HepG2 (cell line): ENCODE measurements around the gene EWSR1. TPM values are rescaled to one million over a fixed set of nuclear protein-coding genes. Genes with fewer than 3 reads are reported as not detected.

Experiments
- ATAC-seq: fragments of 200-7000 bp; cut with Tn5 transposase; 3 replicates; pipeline ENCODE4 v1.9.1; 2020; ENCODE audit warnings: mild to moderate bottlenecking, moderate library complexity
- BruUV-seq: library from RNA; stranded (reverse); fragments of 400-500 nt; replicated peaks from 2 replicates; lab custom pipeline; 2021; lab: Mats Ljungman, UMichigan
- CTCF ChIA-PET: fragments of 300-600 bp; formaldehyde crosslinking; extraction: SDS; loops from one replicate; lab custom pipeline; 2021; ENCODE audit warnings: low total read pairs, inconsistent platforms, low intra/inter-chr PET ratio; lab: Yijun Ruan, JAX
- POLR2A ChIA-PET: fragments of 350-600 bp; sonication (Branson Sonifier 250); formaldehyde crosslinking; loops from one replicate; lab custom pipeline; 2020; ENCODE audit warnings: antibody characterized with exemption, inconsistent platforms; lab: Yijun Ruan, JAX
- DNase-seq: peaks from one replicate; pipeline ENCODE4 v3.0.0-alpha.2; 2015; ENCODE audit warnings: low spot score
- FAIRE-seq: peaks from 3 replicates; lab custom pipeline; 2011; peaks lifted over from hg19 to GRCh38; lab: Jason Lieb, UNC
- H2AFZ ChIP-seq: one replicate; pipeline ENCODE4 v1.6.1; 2011; ENCODE audit warnings: low read length, inconsistent platforms
- H3K27ac ChIP-seq: fragments of 300-600 bp; 3 replicates; pipeline ENCODE4 v1.8.0; 2011; ENCODE audit warnings: mixed run types, mild to moderate bottlenecking, mixed read lengths, low read length, inconsistent platforms; ENCODE audit not compliant: insufficient read depth; ENCODE audit errors: extremely low read length
- H3K27me3 ChIP-seq, 2 experiments: fragments of 200-600 bp in 1 of 2; 2 replicates in 1 of 2; 3 replicates in 1 of 2; pipeline versions ENCODE4 v1.6.0 to v1.8.0; 2011; ENCODE audit warnings: low read length in 2 of 2, mild to moderate bottlenecking in 2 of 2, moderate library complexity in 2 of 2, inconsistent platforms in 1 of 2; ENCODE audit not compliant: insufficient read depth in 2 of 2, control insufficient read depth in 1 of 2
- H3K36me3 ChIP-seq, 2 experiments: fragments of 200-600 bp in 1 of 2; replicated peaks in 1 of 2; 2 replicates in 1 of 2; 3 replicates in 1 of 2; pipeline versions ENCODE4 v1.5.1 to v1.8.0; 2011; ENCODE audit warnings: low read length in 2 of 2, inconsistent platforms in 1 of 2; ENCODE audit not compliant: insufficient read depth in 2 of 2, control insufficient read depth in 1 of 2
- H3K4me1 ChIP-seq: 2 replicates; pipeline ENCODE4 v1.5.1; 2012; ENCODE audit warnings: low read length, inconsistent platforms; ENCODE audit not compliant: insufficient read depth
- H3K4me2 ChIP-seq: 2 replicates; pipeline ENCODE4 v1.6.0; 2011; ENCODE audit warnings: low read depth, low read length, inconsistent platforms
- H3K4me3 ChIP-seq, 3 experiments: fragments of 200-600 bp in 1 of 3; sonication (generic), shearing (Covaris generic) in 1 of 3; replicated peaks in 1 of 3; 2 replicates each; pipeline ENCODE4 v1.5.1; 2011 to 2016; ENCODE audit warnings: low read length in 3 of 3, inconsistent platforms in 2 of 3, low read depth in 2 of 3, mild to moderate bottlenecking in 2 of 3, control low read depth in 1 of 3, mixed read lengths in 1 of 3; ENCODE audit not compliant: insufficient read depth in 1 of 3
- H3K79me2 ChIP-seq: one replicate; pipeline ENCODE4 v1.6.1; 2011; ENCODE audit warnings: low read length, inconsistent platforms; ENCODE audit not compliant: insufficient read depth
- H3K9ac ChIP-seq: 2 replicates; pipeline ENCODE4 v1.6.0; 2011; ENCODE audit warnings: mild to moderate bottlenecking, low read depth, low read length, inconsistent platforms; ENCODE audit not compliant: insufficient read depth
- H3K9me3 ChIP-seq: 2 replicates; pipeline ENCODE4 v1.5.1; 2012; ENCODE audit warnings: mild to moderate bottlenecking, low read length
- H4K20me1 ChIP-seq: 2 replicates; pipeline ENCODE4 v1.6.0; 2011; ENCODE audit warnings: inconsistent platforms, mild to moderate bottlenecking, low read length, moderate library complexity; ENCODE audit not compliant: insufficient read depth
- DPF2 ChIP-seq: sonication (generic); formaldehyde crosslinking; IDR thresholded peaks from 2 replicates; pipeline ENCODE4 v1.4.0; 2020; ENCODE audit warnings: mild to moderate bottlenecking, low read depth, missing genetic modification reagents, borderline replicate concordance
- HDAC2 ChIP-seq: sonication (generic); formaldehyde crosslinking; IDR thresholded peaks from 2 replicates; pipeline ENCODE4 v1.4.0; 2020; ENCODE audit warnings: missing genetic modification reagents
- IKZF5 ChIP-seq: IDR thresholded peaks from 2 replicates; pipeline ENCODE4 v1.6.1; 2018; ENCODE audit warnings: missing genetic modification reagents, mild to moderate bottlenecking, missing compliant biosample characterization
- MED1 ChIP-seq: sonication (generic); formaldehyde crosslinking; IDR thresholded peaks from 2 replicates; pipeline ENCODE4 v1.4.0; 2020; ENCODE audit warnings: missing genetic modification reagents
- PHF21A ChIP-seq: sonication (generic); formaldehyde crosslinking; IDR thresholded peaks from 2 replicates; pipeline ENCODE4 v1.5.0; 2020; ENCODE audit warnings: mild to moderate bottlenecking, missing genetic modification reagents
- ZNF234 ChIP-seq: sonication (generic); formaldehyde crosslinking; conservative IDR thresholded peaks from 2 replicates; pipeline ENCODE4 v1.5.1; 2020; ENCODE audit warnings: mild to moderate bottlenecking, missing genetic modification reagents
- ZNF24 ChIP-seq: fragments of 450-650 bp; IDR thresholded peaks from 2 replicates; pipeline ENCODE4 v1.6.1; 2017; ENCODE audit warnings: antibody characterized with exemption, mild to moderate bottlenecking
- ZNF484 ChIP-seq: sonication (generic); formaldehyde crosslinking; IDR thresholded peaks from 2 replicates; pipeline ENCODE4 v1.5.1; 2020; ENCODE audit warnings: mild to moderate bottlenecking, low read depth, missing genetic modification reagents, borderline replicate concordance
- ZNF574 ChIP-seq: sonication (generic); formaldehyde crosslinking; IDR thresholded peaks from 2 replicates; pipeline ENCODE4 v1.4.0; 2020; ENCODE audit warnings: missing genetic modification reagents
- ZNF576 ChIP-seq: sonication (generic); formaldehyde crosslinking; IDR thresholded peaks from 2 replicates; pipeline ENCODE4 v1.4.0; 2020; ENCODE audit warnings: mild to moderate bottlenecking, missing genetic modification reagents
- ZNF580 ChIP-seq: IDR thresholded peaks from 2 replicates; pipeline ENCODE4 v1.6.1; 2016; ENCODE audit warnings: low read depth, borderline replicate concordance
- WGBS: methylation state at CpG from one replicate; pipeline ENCODE4 v1.1.6; 2017; ENCODE audit warnings: low lambda C conversion rate; 5-methylcytosine and 5-hydroxymethylcytosine counted together
- in situ Hi-C: cut with HindIII; loops from 2 replicates; pipeline ENCODE4 v1.10.0; 2017; ENCODE audit warnings: low pct_unique_long_range_greater_than_20kb; ENCODE audit not compliant: extremely low pct_ligation_motif_present
- intact Hi-C: fragments of 100-400 bp; cut with micrococcal nuclease; formaldehyde crosslinking; loops from one replicate; pipeline ENCODE4 v1.10.0; 2022; ENCODE audit not compliant: unreplicated experiment
- polyA plus RNA-seq, 8 experiments: library from polyadenylated mRNA; depleted of rRNA in 3 of 8; stranded (reverse) in 7 of 8; unstranded in 1 of 8; fragments of >200 nt; fragmentation: Illumina TruSeq in 4 of 8; extraction: Trizol in 4 of 8; gene quantifications; 2 replicates each; pipeline versions ENCODE4 v1.2.1 to v1.2.3, GENCODE V29; 2011 to 2016; ENCODE audit warnings: low read depth in 4 of 8, missing spikeins in 1 of 8, mixed read lengths in 1 of 8; ENCODE audit not compliant: insufficient read depth in 1 of 8
- total RNA-seq, 5 experiments: library from RNA; depleted of rRNA; stranded (reverse); fragments of >200 nt; fragmentation: Illumina TruSeq; extraction: Trizol; gene quantifications; 2 replicates each; pipeline ENCODE4 v1.2.3, GENCODE V29; 2016; ENCODE audit warnings: low read depth in 1 of 5

EWSR1 gene
- total and polyA plus RNA-seq, 2 of the 13 experiments (the other 11 are each of a cell fraction or from before 2014, with no cell fraction given) = 211 to 326 TPM

- no peak overlapping the region for H3K4me2 ChIP-seq
- intact Hi-C loops = no loop called here
- POLR2A ChIA-PET = no interaction called here
- no peak for FAIRE-seq
- TF ChIP-seq PHF21A (CRISPR knock-in tag) (no peak), ZNF576 (CRISPR knock-in tag) (no peak), IKZF5 (CRISPR knock-in tag) (no peak), ZNF24 (no peak), ZNF580 (CRISPR knock-in tag) (no peak), MED1 (CRISPR knock-in tag) (no peak), DPF2 (CRISPR knock-in tag) (no peak), ZNF484 (CRISPR knock-in tag) (no peak), ZNF234 (CRISPR knock-in tag) (no peak), ZNF574 (CRISPR knock-in tag) (no peak), HDAC2 (CRISPR knock-in tag) (no peak)
- TF ChIP-seq, all 625 proteins: peak for 0
- in situ Hi-C loops = no loop called here
- DNase-seq (no peak), ATAC-seq (no peak; the same call in 2 of the 3 replicates)
- Histone ChIP-seq H3K9ac (no peak overlapping the region), H3K9me3 (no peaks in the 10 kb centered on the region), H3K36me3 (peaks cover 6 to 16% of the 10 kb centered on the region in 2 experiments; a peak in 4 of 5 replicates), H3K79me2 (no peaks in the 10 kb centered on the region), H3K27ac (no peak overlapping the region), H4K20me1 (no peaks in the 10 kb centered on the region), H3K27me3 (no peaks in the 10 kb centered on the region), H2AFZ (no peak overlapping the region), H3K4me1 (no peaks in the 10 kb centered on the region), H3K4me3 (no peak overlapping the region)
- CTCF ChIA-PET = no interaction called here
- WGBS = 89% methylated on average over 10 of the region's 15 CpGs
- no TSS peak for BruUV-seq
Observed at GRCh38 chr22:29327089-29327764, 59.2 kb downstream of the EWSR1 start.
